ENCODE results near the gene GFY. TPM values are rescaled to one million over a fixed set of nuclear protein-coding genes. Genes with fewer than 3 reads are reported as not detected.

The GFY gene
- total and polyA plus RNA-seq, 9 of the 15 experiments (the other 6 are each of a cell fraction or from before 2014, with no cell fraction given), result 0.06 to 0.40 (median 0.19) TPM; not detected in 3

DNA sequence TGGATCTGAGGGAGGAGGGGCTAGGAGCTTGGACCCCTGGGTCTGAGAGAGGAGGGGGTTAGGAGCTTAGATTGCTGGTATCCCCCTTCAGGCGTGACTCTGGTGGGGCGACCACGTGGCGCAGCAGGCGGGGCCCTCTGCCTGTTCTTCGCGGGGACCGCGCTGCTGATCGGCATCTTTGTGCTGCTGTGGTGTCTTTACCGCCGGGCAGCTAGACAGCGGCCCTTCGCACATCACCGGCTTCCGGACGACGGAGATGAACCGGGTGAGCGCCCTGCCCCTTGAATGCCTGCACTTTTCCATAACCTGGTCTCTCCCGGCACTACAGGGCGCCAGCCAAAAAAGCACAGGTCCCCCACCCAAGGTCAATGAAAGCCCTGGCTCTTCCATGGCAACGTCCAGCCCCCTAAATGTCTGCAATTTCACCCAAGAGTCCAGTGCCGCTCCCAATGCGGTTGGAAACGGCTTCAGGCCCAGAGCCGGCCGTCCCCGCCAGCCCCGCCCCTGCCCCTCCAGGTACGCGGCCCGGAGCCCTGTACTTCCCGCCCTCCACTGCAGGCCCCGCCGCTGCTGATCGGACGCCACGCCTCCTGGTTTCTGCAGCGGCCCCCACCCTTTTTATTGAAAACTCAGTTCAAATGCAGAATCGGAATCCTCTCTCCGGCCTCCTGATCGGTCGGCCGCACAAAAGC is 2.8 kb downstream of the GFY start (continued):
- TF ChIP-seq, protein P1, sequence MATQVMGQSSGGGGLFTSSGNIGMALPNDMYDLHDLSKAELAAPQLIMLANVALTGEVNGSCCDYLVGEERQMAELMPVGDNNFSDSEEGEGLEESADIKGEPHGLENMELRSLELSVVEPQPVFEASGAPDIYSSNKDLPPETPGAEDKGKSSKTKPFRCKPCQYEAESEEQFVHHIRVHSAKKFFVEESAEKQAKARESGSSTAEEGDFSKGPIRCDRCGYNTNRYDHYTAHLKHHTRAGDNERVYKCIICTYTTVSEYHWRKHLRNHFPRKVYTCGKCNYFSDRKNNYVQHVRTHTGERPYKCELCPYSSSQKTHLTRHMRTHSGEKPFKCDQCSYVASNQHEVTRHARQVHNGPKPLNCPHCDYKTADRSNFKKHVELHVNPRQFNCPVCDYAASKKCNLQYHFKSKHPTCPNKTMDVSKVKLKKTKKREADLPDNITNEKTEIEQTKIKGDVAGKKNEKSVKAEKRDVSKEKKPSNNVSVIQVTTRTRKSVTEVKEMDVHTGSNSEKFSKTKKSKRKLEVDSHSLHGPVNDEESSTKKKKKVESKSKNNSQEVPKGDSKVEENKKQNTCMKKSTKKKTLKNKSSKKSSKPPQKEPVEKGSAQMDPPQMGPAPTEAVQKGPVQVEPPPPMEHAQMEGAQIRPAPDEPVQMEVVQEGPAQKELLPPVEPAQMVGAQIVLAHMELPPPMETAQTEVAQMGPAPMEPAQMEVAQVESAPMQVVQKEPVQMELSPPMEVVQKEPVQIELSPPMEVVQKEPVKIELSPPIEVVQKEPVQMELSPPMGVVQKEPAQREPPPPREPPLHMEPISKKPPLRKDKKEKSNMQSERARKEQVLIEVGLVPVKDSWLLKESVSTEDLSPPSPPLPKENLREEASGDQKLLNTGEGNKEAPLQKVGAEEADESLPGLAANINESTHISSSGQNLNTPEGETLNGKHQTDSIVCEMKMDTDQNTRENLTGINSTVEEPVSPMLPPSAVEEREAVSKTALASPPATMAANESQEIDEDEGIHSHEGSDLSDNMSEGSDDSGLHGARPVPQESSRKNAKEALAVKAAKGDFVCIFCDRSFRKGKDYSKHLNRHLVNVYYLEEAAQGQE (IDR thresholded peaks at IDR 0.05; ENCODE audit: borderline replicate concordance), result no peak
- TF ChIP-seq, protein P1 (CRISPR knock-in tag; IDR thresholded peaks at IDR 0.05; ENCODE audit: low read depth), result no peak
- TF ChIP-seq PPARD (CRISPR knock-in tag; IDR thresholded peaks at IDR 0.05) (no peak), ZNF316 (IDR thresholded peaks at IDR 0.05) (no peak), KLF6 (CRISPR knock-in tag; IDR thresholded peaks at IDR 0.05; ENCODE audit: borderline replicate concordance) (no peak), SRSF3 (IDR thresholded peaks at IDR 0.05; ENCODE audit: insufficient read depth, low read length) (no peak), ESRRB (CRISPR knock-in tag; IDR thresholded peaks at IDR 0.05; ENCODE audit: borderline replicate concordance) (no peak)
